Transverse colon (tissue), 4 donors: ENCODE results near the gene GNG10. TPM values are rescaled to one million over a fixed set of nuclear protein-coding genes. Genes with fewer than 3 reads are reported as not detected.

Experiments
- DNase-seq: peaks from one replicate; pipeline ENCODE4 v3.0.0-alpha.2; 2019
- H3K27ac ChIP-seq, 4 donors: fragments of 200-600 bp; sonication (generic); 2 replicates each; pipeline ENCODE4 v1.5.1; 2016 to 2018; ENCODE audit warnings: inconsistent platforms in 4 of 4
- H3K27me3 ChIP-seq: fragments of 200-600 bp; sonication (generic); 2 replicates; pipeline ENCODE4 v1.5.1; 2017; ENCODE audit warnings: inconsistent platforms
- H3K36me3 ChIP-seq, 4 donors: fragments of 200-600 bp; sonication (generic); 2 replicates each; pipeline ENCODE4 v1.5.1; 2017 to 2019; ENCODE audit warnings: inconsistent platforms in 4 of 4
- H3K4me1 ChIP-seq, 4 donors: fragments of 200-600 bp; sonication (generic); 2 replicates each; pipeline ENCODE4 v1.5.1; 2017 to 2020; ENCODE audit warnings: inconsistent platforms in 4 of 4
- H3K4me3 ChIP-seq, 4 donors: fragments of 200-600 bp; sonication (generic); 1 replicate in 1 of 4; 2 replicates in 3 of 4; pipeline versions ENCODE4 v1.5.1 to v1.6.1; 2017 to 2019; ENCODE audit warnings: inconsistent platforms in 4 of 4
- H3K9me3 ChIP-seq, 2 donors: fragments of 200-600 bp; sonication (generic); 2 replicates each; pipeline ENCODE4 v1.5.1; 2017 to 2019; ENCODE audit warnings: inconsistent platforms in 2 of 2
- CTCF ChIP-seq, 5 experiments: fragments of 200-600 bp in 3 of 5; fragments of 450-650 bp in 2 of 5; sonication (generic) in 3 of 5; IDR thresholded peaks; 1 replicate in 2 of 5; 2 replicates in 3 of 5; pipeline ENCODE4 v1.5.1; 2016 to 2017; ENCODE audit warnings: antibody characterized with exemption in 5 of 5, inconsistent platforms in 3 of 5, mild to moderate bottlenecking in 2 of 5, moderate library complexity in 1 of 5
- EP300 ChIP-seq: sonication (generic); formaldehyde crosslinking; IDR thresholded peaks from one replicate; pipeline ENCODE4 v1.6.1; 2017; ENCODE audit warnings: antibody characterized with exemption, low read depth
- POLR2A ChIP-seq: fragments of 450-650 bp; IDR thresholded peaks from one replicate; pipeline ENCODE4 v1.6.1; 2016; ENCODE audit warnings: antibody characterized with exemption, mild to moderate bottlenecking, moderate library complexity
- POLR2AphosphoS5 ChIP-seq, 3 donors: sonication (generic); formaldehyde crosslinking; IDR thresholded peaks; one replicate each; pipeline ENCODE4 v1.6.1; 2016; ENCODE audit warnings: antibody characterized with exemption in 3 of 3
- WGBS, 2 donors: methylation state at CpG; one replicate each; pipeline ENCODE4 v1.1.5; 2018; ENCODE audit warnings: low coverage in 1 of 2; 5-methylcytosine and 5-hydroxymethylcytosine counted together
- in situ Hi-C, 4 donors: fragments of 200-750 bp; cut with MboI; loops; one replicate each; pipeline versions ENCODE4 v1.15.0 to v1.15.1; 2017; ENCODE audit warnings: low sequenced_read_pairs in 3 of 4, low pct_ligation_motif_present in 1 of 4, low pct_unique_long_range_greater_than_20kb in 1 of 4
- intact Hi-C: fragments of 100-400 bp; cut with DNase I; formaldehyde crosslinking; loops from one replicate; pipeline ENCODE4 v1.15.1; 2023; ENCODE audit warnings: low total_unique reads
- total RNA-seq, 4 donors: library from RNA; depleted of rRNA; stranded (reverse); fragments of >200 nt; gene quantifications; one replicate each; pipeline ENCODE4 v1.1.0, GENCODE V29; 2016

Gene GNG10
- total RNA-seq, 4 donors from 2014 or later, result 3.7 to 48.7 (median 30.0) TPM

- TF ChIP-seq POLR2AphosphoS5 (IDR thresholded peaks at IDR 0.05), result no peak
- TF ChIP-seq EP300, result no peak
- TF ChIP-seq POLR2A, result no peak
- no peak for TF ChIP-seq CTCF (IDR thresholded peaks at IDR 0.05)
- peaks cover 0 to 12% (median 1%) of the 10 kb centered on the region in 4 donors for H3K4me1 ChIP-seq
- DNase-seq, result peak; percentile 20
- intact Hi-C loops (no loop called here), in situ Hi-C loops (loop anchor here in 1 of 4 donors (25.0 kb wide), 1 partner anchor 716 kb away; no protein-coding TSS in a partner anchor)
- WGBS, 2 donors, result 67% methylated on average over 1 of the region's 1 CpG
- no peak overlapping the region for H3K4me3 ChIP-seq
- no peaks in the 10 kb centered on the region for H3K27me3 ChIP-seq
- H3K27ac ChIP-seq, result no peak overlapping the region
- no peaks in the 10 kb centered on the region for H3K9me3 ChIP-seq
- H3K36me3 ChIP-seq, result peaks cover 0 to 36% (median 2%) of the 10 kb centered on the region in 4 donors
These were observed 15.6 kb upstream of the GNG10 start for GRCh38 chr9:111645806-111646205.

GRCh38 chr9:111646417-111646816 lies 15.0 kb upstream of the GNG10 start:
- in situ Hi-C loops (loop anchor here in 1 of 4 donors (25.0 kb wide), 1 partner anchor 716 kb away; no protein-coding TSS in a partner anchor), intact Hi-C loops (no loop called here)
- TF ChIP-seq CTCF (IDR thresholded peaks at IDR 0.05) (no peak), POLR2A (no peak), POLR2AphosphoS5 (IDR thresholded peaks at IDR 0.05) (no peak), EP300 (no peak)
- H3K4me1 ChIP-seq, result peaks cover 0 to 12% (median 1%) of the 10 kb centered on the region in 4 donors
- H3K9me3 ChIP-seq, result no peaks in the 10 kb centered on the region
- no peak overlapping the region for H3K27ac ChIP-seq
- DNase-seq, result no peak
- H3K36me3 ChIP-seq, result peaks cover 0 to 36% (median 2%) of the 10 kb centered on the region in 4 donors
- H3K4me3 ChIP-seq, result no peak overlapping the region
- WGBS, 2 donors, result 51 to 68% methylated on average over 2 of the region's 2 CpGs
- H3K27me3 ChIP-seq, result no peaks in the 10 kb centered on the region

- in situ Hi-C loops, result loop anchor here in 1 of 4 donors (25.0 kb wide), 1 partner anchor 714 kb away; no protein-coding TSS in a partner anchor
These were observed 13.3 kb upstream of the GNG10 start for GRCh38 chr9:111648066-111648465.

GRCh38 chr9:111649016-111649415 lies 12.4 kb upstream of the GNG10 start:
- peaks cover 0 to 43% (median 2%) of the 10 kb centered on the region in 4 donors for H3K36me3 ChIP-seq
- H3K27me3 ChIP-seq, result no peaks in the 10 kb centered on the region
- intact Hi-C loops (no loop called here), in situ Hi-C loops (loop anchor here in 1 of 4 donors (25.0 kb wide), 1 partner anchor 713 kb away; no protein-coding TSS in a partner anchor)
- peaks cover 0 to 12% (median 1%) of the 10 kb centered on the region in 4 donors for H3K4me1 ChIP-seq
- H3K9me3 ChIP-seq, result no peaks in the 10 kb centered on the region
- no peak overlapping the region for H3K4me3 ChIP-seq
- WGBS, 2 donors, result 75 to 85% methylated on average over 4 of the region's 4 CpGs
- TF ChIP-seq CTCF (IDR thresholded peaks at IDR 0.05), result no peak
- TF ChIP-seq EP300, result no peak
- no peak for TF ChIP-seq POLR2A
- no peak for TF ChIP-seq POLR2AphosphoS5 (IDR thresholded peaks at IDR 0.05)
- no peak overlapping the region for H3K27ac ChIP-seq
- no peak for DNase-seq

More at GRCh38 chr9:111648066-111648465, 13.3 kb upstream of the GNG10 start:
- no peak overlapping the region for H3K4me3 ChIP-seq
- intact Hi-C loops, result no loop called here
- no peak overlapping the region for H3K27ac ChIP-seq
- WGBS, 2 donors, result 81 to 83% methylated on average over 4 of the region's 4 CpGs
- H3K4me1 ChIP-seq, result peaks cover 0 to 12% (median 1%) of the 10 kb centered on the region in 4 donors
- no peaks in the 10 kb centered on the region for H3K27me3 ChIP-seq
- H3K9me3 ChIP-seq, result no peaks in the 10 kb centered on the region
- DNase-seq, result no peak
- H3K36me3 ChIP-seq, result peaks cover 0 to 42% (median 2%) of the 10 kb centered on the region in 4 donors
- TF ChIP-seq POLR2AphosphoS5 (IDR thresholded peaks at IDR 0.05), result no peak
- TF ChIP-seq CTCF (IDR thresholded peaks at IDR 0.05), result no peak
- no peak for TF ChIP-seq POLR2A
- no peak for TF ChIP-seq EP300
